ENCODE results near the gene KDR. TPM values are rescaled to one million over a fixed set of nuclear protein-coding genes. Genes with fewer than 3 reads are reported as not detected.
A peak's percentile ranks its signal among the peaks of the same experiment; 100 is the strongest.

Gene KDR
- total RNA-seq, 6 experiments from 2014 or later: 7.9 to 22.4 (median 11.7) TPM

DNA sequence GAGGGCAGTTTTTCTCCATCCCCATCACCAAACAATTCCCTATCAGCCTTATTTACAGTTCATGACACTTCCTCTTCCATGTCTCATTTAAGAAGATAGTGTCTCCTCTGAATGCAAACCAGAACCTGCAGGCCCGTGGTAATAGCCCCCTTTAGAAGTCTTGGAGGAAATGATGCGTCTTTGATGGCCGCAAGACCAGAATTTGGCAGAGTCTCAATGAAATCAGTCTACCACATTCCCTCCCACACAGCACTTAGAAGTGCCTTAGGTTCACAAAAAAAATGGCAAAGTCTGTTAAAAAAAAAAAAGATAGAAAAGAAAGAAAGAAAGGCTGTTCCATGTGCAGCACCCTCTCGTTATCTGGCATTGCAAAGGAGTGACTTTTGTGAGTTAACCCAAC is 2.1 kb upstream of the KDR start:
- no peaks in the 10 kb centered on the region for H3K4me1 ChIP-seq
- 29% methylated on average over 4 of the region's 4 CpGs for WGBS (ENCODE audit: insufficient coverage, low coverage, low lambda C conversion rate, missing lambda C conversion rate)
- H3K27ac ChIP-seq: no peak overlapping the region
- no peaks in the 10 kb centered on the region for H3K27me3 ChIP-seq
- intact Hi-C loops (cut with DNase I): no loop called here
- no peak for ATAC-seq
- H3K4me3 ChIP-seq: no peak overlapping the region
- no peak for DNase-seq
- H3K9me3 ChIP-seq: no peaks in the 10 kb centered on the region
- no peaks in the 10 kb centered on the region for H3K36me3 ChIP-seq
- no peak for TF ChIP-seq POLR2A (IDR thresholded peaks at IDR 0.05)
- TF ChIP-seq, protein P1, sequence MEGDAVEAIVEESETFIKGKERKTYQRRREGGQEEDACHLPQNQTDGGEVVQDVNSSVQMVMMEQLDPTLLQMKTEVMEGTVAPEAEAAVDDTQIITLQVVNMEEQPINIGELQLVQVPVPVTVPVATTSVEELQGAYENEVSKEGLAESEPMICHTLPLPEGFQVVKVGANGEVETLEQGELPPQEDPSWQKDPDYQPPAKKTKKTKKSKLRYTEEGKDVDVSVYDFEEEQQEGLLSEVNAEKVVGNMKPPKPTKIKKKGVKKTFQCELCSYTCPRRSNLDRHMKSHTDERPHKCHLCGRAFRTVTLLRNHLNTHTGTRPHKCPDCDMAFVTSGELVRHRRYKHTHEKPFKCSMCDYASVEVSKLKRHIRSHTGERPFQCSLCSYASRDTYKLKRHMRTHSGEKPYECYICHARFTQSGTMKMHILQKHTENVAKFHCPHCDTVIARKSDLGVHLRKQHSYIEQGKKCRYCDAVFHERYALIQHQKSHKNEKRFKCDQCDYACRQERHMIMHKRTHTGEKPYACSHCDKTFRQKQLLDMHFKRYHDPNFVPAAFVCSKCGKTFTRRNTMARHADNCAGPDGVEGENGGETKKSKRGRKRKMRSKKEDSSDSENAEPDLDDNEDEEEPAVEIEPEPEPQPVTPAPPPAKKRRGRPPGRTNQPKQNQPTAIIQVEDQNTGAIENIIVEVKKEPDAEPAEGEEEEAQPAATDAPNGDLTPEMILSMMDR (IDR thresholded peaks at IDR 0.05): no peak

DNA sequence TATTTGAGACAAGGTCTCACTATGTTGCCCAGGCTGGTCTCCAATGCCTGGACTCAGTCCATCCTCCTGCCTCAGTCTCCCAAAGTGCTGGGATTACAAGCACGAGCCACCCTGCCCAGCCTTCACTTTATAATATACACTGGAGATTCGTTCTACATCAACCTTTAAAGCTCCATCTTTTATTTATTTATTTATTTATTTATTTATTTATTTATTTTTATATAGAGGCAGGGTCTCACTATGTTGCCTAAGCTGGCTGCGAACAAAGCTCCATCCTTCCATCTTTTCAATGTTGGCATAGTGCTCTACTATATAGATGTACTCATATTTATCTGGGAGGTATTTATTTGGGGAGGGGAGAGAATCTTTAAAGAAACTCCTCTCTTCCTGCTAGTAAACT is 1.7 kb upstream of the KDR start:
- H3K27ac ChIP-seq: no peak overlapping the region
- no peak overlapping the region for H3K4me3 ChIP-seq
- no peaks in the 10 kb centered on the region for H3K9me3 ChIP-seq
- H3K36me3 ChIP-seq: no peaks in the 10 kb centered on the region
- H3K27me3 ChIP-seq: no peaks in the 10 kb centered on the region
- intact Hi-C loops (cut with DNase I): no loop called here
- DNase-seq (no peak), ATAC-seq (no peak)
- 63% methylated on average over 3 of the region's 3 CpGs for WGBS (ENCODE audit: insufficient coverage, low coverage, low lambda C conversion rate, missing lambda C conversion rate)
- no peak for TF ChIP-seq POLR2A (IDR thresholded peaks at IDR 0.05)
- TF ChIP-seq, protein P1 (IDR thresholded peaks at IDR 0.05): no peak
- H3K4me1 ChIP-seq: no peaks in the 10 kb centered on the region

DNA sequence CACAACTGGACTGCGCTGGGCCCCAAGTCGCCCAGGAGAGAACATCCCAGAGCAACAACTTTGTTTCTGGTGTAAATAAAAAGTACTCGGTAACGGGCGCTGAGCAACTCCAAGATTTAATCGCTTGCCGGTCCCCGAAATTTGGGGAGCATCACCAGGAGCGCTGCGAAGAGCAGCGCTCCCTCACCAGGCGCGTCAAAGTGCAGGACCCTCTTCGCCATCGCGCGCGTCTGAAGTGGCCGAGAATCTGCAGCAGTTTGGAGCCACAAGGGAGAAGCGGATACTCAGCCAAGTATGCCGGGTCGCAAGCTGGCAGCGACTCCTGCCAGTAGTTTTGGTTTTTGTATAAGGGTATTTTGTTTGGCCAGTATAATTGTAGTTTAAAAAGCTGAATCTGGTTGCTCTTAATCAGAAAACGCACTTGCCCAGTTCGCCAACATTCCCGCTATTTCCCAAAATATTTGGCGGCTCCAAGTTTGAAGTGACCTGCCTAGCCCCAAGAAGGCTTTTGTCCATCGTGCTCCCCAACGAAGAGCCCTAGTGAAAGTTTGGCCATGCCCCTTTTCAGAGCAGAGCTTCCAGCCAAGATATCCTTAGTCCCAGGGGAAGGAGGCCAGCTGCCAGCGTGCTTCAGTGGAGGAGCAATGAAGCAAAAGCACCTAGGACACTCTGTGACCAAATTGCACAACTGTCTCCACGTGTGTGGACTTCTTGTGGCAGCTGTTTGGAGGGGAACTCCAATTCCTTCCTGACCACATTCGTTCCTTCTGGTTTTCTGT is 557 bp upstream of the KDR start:
- intact Hi-C loops (cut with DNase I): no loop called here
- TF ChIP-seq POLR2A (IDR thresholded peaks at IDR 0.05): no peak
- TF ChIP-seq, protein P1 (IDR thresholded peaks at IDR 0.05): no peak
- peak overlapping the region; percentile 36 to 40 (median 37) for H3K4me3 ChIP-seq
- H3K9me3 ChIP-seq: no peaks in the 10 kb centered on the region
- H3K36me3 ChIP-seq: no peaks in the 10 kb centered on the region
- H3K4me1 ChIP-seq: no peaks in the 10 kb centered on the region
- ATAC-seq (peak in 2 of 4 donors; percentile 21), DNase-seq (no peak)
- no peak overlapping the region for H3K27ac ChIP-seq
- WGBS (ENCODE audit: insufficient coverage, low coverage, low lambda C conversion rate, missing lambda C conversion rate): under 1% methylated on average over 11 of the region's 32 CpGs
- no peaks in the 10 kb centered on the region for H3K27me3 ChIP-seq

DNA sequence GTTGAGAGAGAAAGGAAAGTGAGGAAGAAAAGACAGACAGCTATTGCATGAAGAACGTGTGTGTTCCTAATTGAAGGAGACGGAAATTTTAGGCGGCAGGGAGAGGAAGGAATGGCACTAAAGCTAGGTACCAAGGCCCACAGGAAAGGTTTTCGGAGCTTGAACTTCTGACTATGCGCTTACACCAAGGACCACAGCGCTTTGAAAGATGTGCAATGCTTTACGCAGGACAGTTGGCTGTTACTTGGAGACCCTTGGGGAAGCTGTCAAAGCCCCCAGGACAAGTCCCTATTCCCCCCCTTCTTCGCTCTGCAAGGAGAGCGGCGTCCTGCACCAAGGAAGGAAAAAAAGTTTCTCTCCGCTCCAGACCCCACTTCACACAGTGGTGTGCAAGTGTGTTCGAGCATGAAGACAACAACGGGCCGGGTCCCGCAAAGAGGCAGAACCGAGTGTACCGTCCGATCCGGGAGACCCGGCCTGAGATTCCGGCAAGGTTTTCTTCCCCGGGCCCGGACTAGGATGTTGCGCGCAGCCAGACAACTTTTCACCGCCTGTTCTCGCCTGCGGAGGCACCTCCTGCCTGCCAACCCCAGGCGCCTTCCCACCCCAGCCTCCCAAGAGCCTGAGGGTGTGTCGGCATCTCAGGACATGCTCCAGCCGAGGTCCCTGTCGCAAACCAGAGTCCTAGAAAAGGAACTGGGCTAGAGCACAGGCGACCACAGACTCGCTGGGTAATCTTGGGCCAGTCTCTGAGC is 896 bp downstream of the KDR start:
- H3K27me3 ChIP-seq: no peaks in the 10 kb centered on the region
- intact Hi-C loops (cut with DNase I): no loop called here
- H3K9me3 ChIP-seq: no peaks in the 10 kb centered on the region
- peak in 2 of 4 donors; percentile 9 to 19 for ATAC-seq
- H3K36me3 ChIP-seq: no peaks in the 10 kb centered on the region
- TF ChIP-seq, protein P1 (IDR thresholded peaks at IDR 0.05): no peak
- TF ChIP-seq POLR2A (IDR thresholded peaks at IDR 0.05): no peak
- no peak for DNase-seq
- H3K4me1 ChIP-seq: no peaks in the 10 kb centered on the region
- peak overlapping the region; percentile 36 to 40 (median 37) for H3K4me3 ChIP-seq
- 9% methylated on average over 16 of the region's 34 CpGs for WGBS (ENCODE audit: insufficient coverage, low coverage, low lambda C conversion rate, missing lambda C conversion rate)
- H3K27ac ChIP-seq: peak overlapping the region; percentile 31 to 40 (median 38)
